ENCODE results near the gene IL17A. TPM values are rescaled to one million over a fixed set of nuclear protein-coding genes. Genes with fewer than 3 reads are reported as not detected.
"Not testable (repeated sequence)": the region's sequence is repeated elsewhere in the genome, so short reads cannot be mapped to it uniquely, and the experiment has no call there.

IL17A gene
- total RNA-seq, 1 donor: not detected

GRCh38 chr6:52164319-52165094 lies 21.7 kb upstream of the IL17A start:
- no peak overlapping the region for H3K27ac ChIP-seq (ENCODE audit: low read depth, low read length)
- H3K9me3 ChIP-seq (ENCODE audit: low read depth, low read length): no peaks in the 10 kb centered on the region
- no peak for DNase-seq (ENCODE audit: insufficient read length, low spot score, missing footprints)
- TF ChIP-seq CTCF (IDR thresholded peaks at IDR 0.05; ENCODE audit: extremely low read depth, low read depth, low read length): no peak
- H3K4me2 ChIP-seq (ENCODE audit: insufficient read depth, low read length): no peak overlapping the region
- no peaks in the 10 kb centered on the region for H3K4me1 ChIP-seq (ENCODE audit: insufficient read depth, low read length)
- H3K27me3 ChIP-seq (ENCODE audit: insufficient read depth, low read length): peaks cover 4% of the 10 kb centered on the region
- H3K36me3 ChIP-seq (ENCODE audit: insufficient read depth, low read length): no peaks in the 10 kb centered on the region
- H3K79me2 ChIP-seq (ENCODE audit: insufficient read depth, low read length): no peaks in the 10 kb centered on the region
- H4K20me1 ChIP-seq (ENCODE audit: insufficient read depth, low read length): no peaks in the 10 kb centered on the region
- H2AFZ ChIP-seq (ENCODE audit: low read length): no peak overlapping the region
- H3K4me3 ChIP-seq (ENCODE audit: insufficient read depth, low read length): no peak overlapping the region

DNA sequence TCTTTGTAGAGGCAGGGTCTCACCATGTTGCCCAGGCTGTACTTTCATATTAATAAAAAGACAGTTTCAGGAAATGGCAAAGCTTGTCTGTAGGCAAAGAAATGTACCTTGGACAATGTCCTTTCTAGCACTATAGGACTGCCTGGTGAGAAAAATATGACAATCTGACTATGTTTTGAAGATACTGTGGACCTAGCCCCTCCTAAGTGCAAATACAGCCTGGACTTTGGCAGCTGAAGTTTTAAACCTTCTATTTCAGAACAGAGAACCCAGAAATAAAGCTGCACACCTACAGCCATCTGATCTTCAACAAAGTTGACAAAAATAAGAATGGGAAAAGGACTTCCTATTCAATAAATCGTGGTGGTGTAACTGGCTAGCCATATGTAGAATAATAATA lies 18.9 kb upstream of the IL17A start:
- Histone ChIP-seq H2AFZ (ENCODE audit: low read length) (no peak overlapping the region), H3K4me3 (ENCODE audit: insufficient read depth, low read length) (no peak overlapping the region), H4K20me1 (ENCODE audit: insufficient read depth, low read length) (no peaks in the 10 kb centered on the region), H3K79me2 (ENCODE audit: insufficient read depth, low read length) (no peaks in the 10 kb centered on the region), H3K4me1 (ENCODE audit: insufficient read depth, low read length) (no peaks in the 10 kb centered on the region), H3K4me2 (ENCODE audit: insufficient read depth, low read length) (no peak overlapping the region), H3K27ac (ENCODE audit: low read depth, low read length) (no peak overlapping the region), H3K9me3 (ENCODE audit: low read depth, low read length) (no peaks in the 10 kb centered on the region), H3K36me3 (ENCODE audit: insufficient read depth, low read length) (no peaks in the 10 kb centered on the region), H3K27me3 (ENCODE audit: insufficient read depth, low read length) (peaks cover 4% of the 10 kb centered on the region)
- no peak for TF ChIP-seq CTCF (IDR thresholded peaks at IDR 0.05; ENCODE audit: extremely low read depth, low read depth, low read length)
- no peak for DNase-seq (ENCODE audit: insufficient read length, low spot score, missing footprints)

- not testable (repeated sequence) for H3K27ac ChIP-seq (ENCODE audit: low read depth, low read length); H3K79me2 ChIP-seq (ENCODE audit: insufficient read depth, low read length); H3K4me1 ChIP-seq (ENCODE audit: insufficient read depth, low read length); DNase-seq (ENCODE audit: insufficient read length, low spot score, missing footprints); H3K27me3 ChIP-seq (ENCODE audit: insufficient read depth, low read length); H3K4me3 ChIP-seq (ENCODE audit: insufficient read depth, low read length); H2AFZ ChIP-seq (ENCODE audit: low read length); H3K36me3 ChIP-seq (ENCODE audit: insufficient read depth, low read length); H4K20me1 ChIP-seq (ENCODE audit: insufficient read depth, low read length); H3K4me2 ChIP-seq (ENCODE audit: insufficient read depth, low read length); H3K9me3 ChIP-seq (ENCODE audit: low read depth, low read length)
These were observed 17.8 kb upstream of the IL17A start for GRCh38 chr6:52168351-52168750.

DNA sequence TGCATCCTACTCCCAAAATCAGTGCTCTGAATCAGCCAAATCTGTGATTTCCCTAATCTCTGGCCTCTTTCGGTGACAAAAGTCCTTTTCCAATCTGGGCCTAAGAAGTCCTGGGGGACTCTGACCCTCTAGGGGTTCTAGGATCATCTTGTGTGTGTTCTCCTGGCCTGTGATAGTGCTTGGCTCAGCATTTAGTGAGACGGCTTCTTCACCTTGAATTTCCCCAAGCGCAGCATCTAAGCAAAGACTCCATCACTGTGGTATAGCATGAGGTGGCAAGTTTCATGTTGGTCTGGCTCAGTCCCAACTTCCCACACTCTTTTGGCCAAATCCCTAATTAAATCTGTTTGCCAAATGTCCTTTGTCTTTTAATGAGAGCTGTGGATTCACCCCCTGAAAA lies 12.1 kb upstream of the IL17A start:
- Histone ChIP-seq H3K4me3 (ENCODE audit: insufficient read depth, low read length) (no peak overlapping the region), H3K36me3 (ENCODE audit: insufficient read depth, low read length) (no peaks in the 10 kb centered on the region), H4K20me1 (ENCODE audit: insufficient read depth, low read length) (no peaks in the 10 kb centered on the region), H2AFZ (ENCODE audit: low read length) (no peak overlapping the region), H3K9me3 (ENCODE audit: low read depth, low read length) (no peaks in the 10 kb centered on the region), H3K4me2 (ENCODE audit: insufficient read depth, low read length) (no peak overlapping the region), H3K4me1 (ENCODE audit: insufficient read depth, low read length) (no peaks in the 10 kb centered on the region), H3K79me2 (ENCODE audit: insufficient read depth, low read length) (no peaks in the 10 kb centered on the region), H3K27me3 (ENCODE audit: insufficient read depth, low read length) (no peaks in the 10 kb centered on the region), H3K27ac (ENCODE audit: low read depth, low read length) (no peak overlapping the region)
- no peak for TF ChIP-seq CTCF (IDR thresholded peaks at IDR 0.05; ENCODE audit: extremely low read depth, low read depth, low read length)
- DNase-seq (ENCODE audit: insufficient read length, low spot score, missing footprints): no peak
